H9 (cell line): ENCODE measurements around the gene GPX7. TPM values are rescaled to one million over a fixed set of nuclear protein-coding genes. Genes with fewer than 3 reads are reported as not detected.

Source experiments
- DNase-seq: peaks from one replicate; pipeline ENCODE4 v3.0.0-alpha.2; 2017
- H2AFZ ChIP-seq: one replicate; pipeline ENCODE4 v1.6.1; 2013; ENCODE audit warnings: mild to moderate bottlenecking, low read length, control low read depth, moderate library complexity
- H2AK5ac ChIP-seq: 2 replicates; pipeline ENCODE4 v1.6.1; 2013; ENCODE audit warnings: low read length, control low read depth, mixed read lengths; ENCODE audit not compliant: insufficient read length
- H2BK120ac ChIP-seq: one replicate; pipeline ENCODE4 v1.6.1; 2013; ENCODE audit warnings: low read depth, mild to moderate bottlenecking, low read length, control low read depth, inconsistent platforms; ENCODE audit not compliant: poor library complexity, severe bottlenecking
- H2BK12ac ChIP-seq: 2 replicates; pipeline ENCODE4 v1.6.1; 2013; ENCODE audit warnings: low read length, control low read depth, mixed read lengths, low read depth; ENCODE audit not compliant: insufficient read length
- H2BK15ac ChIP-seq: 2 replicates; pipeline ENCODE4 v1.6.1; 2013; ENCODE audit warnings: low read depth, low read length, control low read depth
- H2BK20ac ChIP-seq: one replicate; pipeline ENCODE4 v1.6.1; 2013; ENCODE audit warnings: low read depth, mild to moderate bottlenecking, low read length, control low read depth, inconsistent platforms; ENCODE audit not compliant: poor library complexity, severe bottlenecking
- H2BK5ac ChIP-seq: 2 replicates; pipeline ENCODE4 v1.6.1; 2013; ENCODE audit warnings: low read length, control low read depth, mixed read lengths; ENCODE audit not compliant: insufficient read length
- H3K14ac ChIP-seq: 2 replicates; pipeline ENCODE4 v1.6.1; 2013; ENCODE audit warnings: low read length, control low read depth; ENCODE audit not compliant: insufficient read depth
- H3K18ac ChIP-seq: 2 replicates; pipeline ENCODE4 v1.6.1; 2013; ENCODE audit warnings: low read depth, mild to moderate bottlenecking, mixed read lengths, low read length, control low read depth; ENCODE audit not compliant: insufficient read length
- H3K23ac ChIP-seq: 2 replicates; pipeline ENCODE4 v1.6.1; 2013; ENCODE audit warnings: low read length, control low read depth, mixed read lengths, low read depth; ENCODE audit not compliant: insufficient read length
- H3K23me2 ChIP-seq: 2 replicates; pipeline ENCODE4 v1.6.1; 2013; ENCODE audit warnings: low read depth, mild to moderate bottlenecking, mixed read lengths, low read length, control low read depth; ENCODE audit not compliant: insufficient read length, poor library complexity, severe bottlenecking
- H3K27ac ChIP-seq: 2 replicates; pipeline ENCODE4 v1.5.1; 2013; ENCODE audit warnings: low read length, control low read depth, mixed read lengths, low read depth; ENCODE audit not compliant: insufficient read length
- H3K27me3 ChIP-seq: 2 replicates; pipeline ENCODE4 v1.6.1; 2013; ENCODE audit warnings: low read length, control low read depth, inconsistent platforms; ENCODE audit not compliant: insufficient read depth
- H3K4ac ChIP-seq: 2 replicates; pipeline ENCODE4 v1.6.1; 2013; ENCODE audit warnings: low read depth, mild to moderate bottlenecking, control low read depth, inconsistent platforms, low read length, moderate library complexity
- H3K4me1 ChIP-seq: 2 replicates; pipeline ENCODE4 v1.6.1; 2013; ENCODE audit warnings: low read length, control low read depth, inconsistent platforms; ENCODE audit not compliant: insufficient read depth
- H3K4me2 ChIP-seq: 2 replicates; pipeline ENCODE4 v1.6.1; 2013; ENCODE audit warnings: low read length, control low read depth, mixed read lengths; ENCODE audit not compliant: insufficient read length, insufficient read depth
- H3K56ac ChIP-seq: 2 replicates; pipeline ENCODE4 v1.6.1; 2013; ENCODE audit warnings: low read depth, mild to moderate bottlenecking, mixed read lengths, low read length, control low read depth; ENCODE audit not compliant: insufficient read length
- H3K79me1 ChIP-seq: 2 replicates; pipeline ENCODE4 v1.6.1; 2013; ENCODE audit warnings: low read depth, mild to moderate bottlenecking, moderate library complexity, low read length, control low read depth, inconsistent platforms; ENCODE audit not compliant: insufficient read depth, poor library complexity, severe bottlenecking
- H3K79me2 ChIP-seq: 2 replicates; pipeline ENCODE4 v1.6.1; 2013; ENCODE audit warnings: low read length, control low read depth, inconsistent platforms; ENCODE audit not compliant: insufficient read depth
- H3K9ac ChIP-seq: 2 replicates; pipeline ENCODE4 v1.6.1; 2013; ENCODE audit warnings: low read length, control low read depth, mixed read lengths; ENCODE audit not compliant: insufficient read length; ENCODE audit errors: extremely low read depth
- H3K9me3 ChIP-seq: one replicate; pipeline ENCODE4 v1.6.1; 2013; ENCODE audit warnings: low read depth, low read length, inconsistent platforms; ENCODE audit not compliant: control insufficient read depth
- H3T11ph ChIP-seq: one replicate; pipeline ENCODE4 v1.6.1; 2013; ENCODE audit warnings: mild to moderate bottlenecking, low read length, control low read depth, inconsistent platforms
- H4K20me1 ChIP-seq: one replicate; pipeline ENCODE4 v1.6.1; 2013; ENCODE audit not compliant: control insufficient read depth, insufficient read length, insufficient read depth
- H4K5ac ChIP-seq: 2 replicates; pipeline ENCODE4 v1.6.1; 2013; ENCODE audit warnings: low read depth, mild to moderate bottlenecking, mixed read lengths, low read length, control low read depth; ENCODE audit not compliant: insufficient read length
- H4K8ac ChIP-seq: replicated peaks from 2 replicates; pipeline ENCODE4 v1.6.1; 2013; ENCODE audit warnings: low read length, control low read depth, mixed read lengths, low read depth; ENCODE audit not compliant: insufficient read length
- H4K91ac ChIP-seq: 2 replicates; pipeline ENCODE4 v1.6.1; 2013; ENCODE audit warnings: low read depth, mild to moderate bottlenecking, moderate library complexity, mixed read lengths, low read length, control low read depth; ENCODE audit not compliant: insufficient read length
- H3K27ac Mint-ChIP-seq, 3 experiments: 2 replicates in 2 of 3; 3 replicates in 1 of 3; pipeline ENCODE4 v1.8.0; 2020 to 2021; ENCODE audit warnings: mixed read lengths in 3 of 3, mild to moderate bottlenecking in 1 of 3, moderate library complexity in 1 of 3
- H3K27me3 Mint-ChIP-seq: 2 replicates; pipeline ENCODE4 v1.8.0; 2021; ENCODE audit warnings: low read depth, mild to moderate bottlenecking, moderate library complexity, mixed read lengths
- H3K36me3 Mint-ChIP-seq, 3 experiments: 2 replicates in 2 of 3; 3 replicates in 1 of 3; pipeline ENCODE4 v1.8.0; 2020 to 2021; ENCODE audit warnings: low read depth in 3 of 3, mixed read lengths in 3 of 3; ENCODE audit not compliant: insufficient read depth in 1 of 3
- H3K4me1 Mint-ChIP-seq, 2 experiments: 2 replicates each; pipeline ENCODE4 v1.8.0; 2020; ENCODE audit warnings: mixed read lengths in 2 of 2
- H3K4me3 Mint-ChIP-seq, 2 experiments: 2 replicates in 1 of 2; 3 replicates in 1 of 2; pipeline ENCODE4 v1.8.0; 2020 to 2021; ENCODE audit warnings: mild to moderate bottlenecking in 2 of 2, mixed read lengths in 2 of 2, moderate library complexity in 1 of 2
- H3K9me3 Mint-ChIP-seq, 2 experiments: 2 replicates in 1 of 2; 3 replicates in 1 of 2; pipeline ENCODE4 v1.8.0; 2020; ENCODE audit warnings: mild to moderate bottlenecking in 2 of 2, mixed read lengths in 2 of 2, moderate library complexity in 1 of 2
- WGBS: extraction: QIAGEN DNeasy Blood & Tissue Kit; methylation state at CpG from one replicate; pipeline ENCODE4 v1.1.7; 2013; ENCODE audit warnings: missing lambda C conversion rate, low lambda C conversion rate, mixed read lengths; ENCODE audit not compliant: insufficient read length; ENCODE audit errors: extremely low coverage; 5-methylcytosine and 5-hydroxymethylcytosine counted together
- total RNA-seq: library from RNA; stranded (reverse); gene quantifications from 2 replicates; pipeline ENCODE4 v1.2.1, GENCODE V29; 2021
- TF ChIP-seq, protein P1 (sequence below): fragments of 200-600 bp; sonication (generic); conservative IDR thresholded peaks from 3 replicates; pipeline ENCODE4 v1.8.0; 2021; ENCODE audit warnings: antibody characterized with exemption, mild to moderate bottlenecking

GPX7 gene
- total RNA-seq, 1 experiment from 2014 or later: 12.1 TPM

DNA sequence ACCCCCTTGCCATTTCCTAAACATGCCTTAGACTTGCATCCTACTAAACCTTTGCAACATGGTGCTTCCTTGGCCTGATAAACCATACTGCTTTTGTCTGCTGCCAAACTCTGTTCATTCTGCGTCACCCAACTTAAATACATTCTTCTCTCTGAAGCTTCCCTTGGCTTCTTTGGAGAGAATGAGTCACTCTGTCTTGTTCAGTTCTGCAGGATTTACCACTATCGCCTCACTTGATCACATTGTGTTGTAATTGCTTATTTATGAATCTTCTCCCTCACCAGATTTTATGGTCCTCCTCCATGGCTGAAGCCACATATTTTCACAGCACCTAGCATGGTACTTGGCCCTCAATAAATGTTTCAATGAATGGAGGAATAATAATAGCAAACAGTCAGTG lies 27.6 kb upstream of the GPX7 start:
- H4K91ac ChIP-seq: no peak overlapping the region
- no peaks in the 10 kb centered on the region for H4K20me1 ChIP-seq
- no peak overlapping the region for H3K18ac ChIP-seq
- no peaks in the 10 kb centered on the region for H3K4me1 ChIP-seq
- no peak overlapping the region for H3K14ac ChIP-seq
- H3K23ac ChIP-seq: no peak overlapping the region
- no peak overlapping the region for H3K4ac ChIP-seq
- Mint-ChIP-seq H3K36me3 (no peaks in the 10 kb centered on the region; a peak in 1 of 7 replicates), H3K27ac (no peak overlapping the region), H3K27me3 (peaks cover 6% of the 10 kb centered on the region; the same call in 1 of the 2 replicates), H3K4me3 (no peak overlapping the region), H3K4me1 (peaks cover 2% of the 10 kb centered on the region in 2 experiments), H3K9me3 (no peaks in the 10 kb centered on the region)
- WGBS: no CpG with 5 or more reads among the region's 2 CpGs
- no peak for DNase-seq
- H3K23me2 ChIP-seq: no peaks in the 10 kb centered on the region
- H2BK15ac ChIP-seq: no peak overlapping the region
- TF ChIP-seq, protein P1, sequence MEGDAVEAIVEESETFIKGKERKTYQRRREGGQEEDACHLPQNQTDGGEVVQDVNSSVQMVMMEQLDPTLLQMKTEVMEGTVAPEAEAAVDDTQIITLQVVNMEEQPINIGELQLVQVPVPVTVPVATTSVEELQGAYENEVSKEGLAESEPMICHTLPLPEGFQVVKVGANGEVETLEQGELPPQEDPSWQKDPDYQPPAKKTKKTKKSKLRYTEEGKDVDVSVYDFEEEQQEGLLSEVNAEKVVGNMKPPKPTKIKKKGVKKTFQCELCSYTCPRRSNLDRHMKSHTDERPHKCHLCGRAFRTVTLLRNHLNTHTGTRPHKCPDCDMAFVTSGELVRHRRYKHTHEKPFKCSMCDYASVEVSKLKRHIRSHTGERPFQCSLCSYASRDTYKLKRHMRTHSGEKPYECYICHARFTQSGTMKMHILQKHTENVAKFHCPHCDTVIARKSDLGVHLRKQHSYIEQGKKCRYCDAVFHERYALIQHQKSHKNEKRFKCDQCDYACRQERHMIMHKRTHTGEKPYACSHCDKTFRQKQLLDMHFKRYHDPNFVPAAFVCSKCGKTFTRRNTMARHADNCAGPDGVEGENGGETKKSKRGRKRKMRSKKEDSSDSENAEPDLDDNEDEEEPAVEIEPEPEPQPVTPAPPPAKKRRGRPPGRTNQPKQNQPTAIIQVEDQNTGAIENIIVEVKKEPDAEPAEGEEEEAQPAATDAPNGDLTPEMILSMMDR: no peak
- H4K5ac ChIP-seq: no peak overlapping the region
- H3K79me1 ChIP-seq: no peaks in the 10 kb centered on the region
- H2BK120ac ChIP-seq: no peak overlapping the region
- no peaks in the 10 kb centered on the region for H3K79me2 ChIP-seq
- H3K56ac ChIP-seq: no peak overlapping the region
- no peak overlapping the region for H3K4me2 ChIP-seq
- H2BK5ac ChIP-seq: no peak overlapping the region
- no peak overlapping the region for H3T11ph ChIP-seq
- H4K8ac ChIP-seq: no peak overlapping the region
- no peak overlapping the region for H3K27ac ChIP-seq
- no peak overlapping the region for H2BK12ac ChIP-seq
- H2AK5ac ChIP-seq: no peak overlapping the region
- H2BK20ac ChIP-seq: no peak overlapping the region
- no peaks in the 10 kb centered on the region for H3K9me3 ChIP-seq
- no peak overlapping the region for H2AFZ ChIP-seq
- no peaks in the 10 kb centered on the region; the same call in 1 of the 2 replicates for H3K27me3 ChIP-seq
- no peak overlapping the region for H3K9ac ChIP-seq
